Activated CD4-positive, alpha-beta memory T cell treated with anti-CD3 and anti-CD28 coated beads, Interleukin-2, amount 10 ng/mL, durations not matched to agents 7 days and 5 days (primary cell): ENCODE results near the gene HECA. TPM values are rescaled to one million over a fixed set of nuclear protein-coding genes. Genes with fewer than 3 reads are reported as not detected.

Source experiments
- CTCF ChIA-PET: fragments of 350-600 bp; sonication (Branson Sonifier 250); formaldehyde crosslinking; loops from one replicate; lab custom pipeline; 2021; ENCODE audit warnings: antibody characterized with exemption, inconsistent platforms; lab: Charles Lee
- POLR2A ChIA-PET: fragments of 350-600 bp; sonication (Branson Sonifier 250); formaldehyde crosslinking; loops from one replicate; lab custom pipeline; 2021; ENCODE audit warnings: antibody characterized with exemption; lab: Charles Lee
- DNase-seq: peaks from one replicate; pipeline ENCODE4 v3.0.0-alpha.2; 2020
- H3K27ac Mint-ChIP-seq: one replicate; pipeline ENCODE4 v1.8.0; 2021; ENCODE audit warnings: mild to moderate bottlenecking, mixed read lengths
- H3K27me3 Mint-ChIP-seq: one replicate; pipeline ENCODE4 v1.8.0; 2021; ENCODE audit warnings: mixed read lengths
- H3K36me3 Mint-ChIP-seq: one replicate; pipeline ENCODE4 v1.8.0; 2021; ENCODE audit warnings: low read depth, mixed read lengths
- H3K4me1 Mint-ChIP-seq: one replicate; pipeline ENCODE4 v1.8.0; 2021; ENCODE audit warnings: mixed read lengths
- H3K4me3 Mint-ChIP-seq: one replicate; pipeline ENCODE4 v1.8.0; 2021; ENCODE audit warnings: mild to moderate bottlenecking, mixed read lengths
- H3K9me3 Mint-ChIP-seq: one replicate; pipeline ENCODE4 v1.8.0; 2021; ENCODE audit warnings: mixed read lengths
- total RNA-seq, 2 experiments: library from RNA; stranded (reverse); gene quantifications; one replicate each; pipeline ENCODE4 v1.2.3, GENCODE V29; 2021

Gene HECA
- 10 to 100 TPM; 78.9 to 81.7 TPM for total RNA-seq

- H3K27me3 Mint-ChIP-seq: no peaks in the 10 kb centered on the region
- H3K9me3 Mint-ChIP-seq: no peaks in the 10 kb centered on the region
- DNase-seq: peak; percentile 99
- POLR2A ChIA-PET: interaction anchor here (0.6 to 4.8 kb wide), 19 partner anchors 8 to 319 kb away, joined by 3 to 44 read pairs (median 4); partner anchors contain the start of genes CITED2 and TXLNB
- peaks cover 57% of the 10 kb centered on the region for H3K4me1 Mint-ChIP-seq
- CTCF ChIA-PET: interaction anchor here (1.3 to 2.1 kb wide), 3 partner anchors 9 to 106 kb away, joined by 3 to 13 read pairs (median 4); no protein-coding TSS in a partner anchor
- peak within 1 kb of the TSS; percentile 82 for H3K4me3 Mint-ChIP-seq
- peak within 1 kb of the TSS; percentile 96 for H3K27ac Mint-ChIP-seq
- peaks cover 37% of the 10 kb centered on the region for H3K36me3 Mint-ChIP-seq
Observed at GRCh38 chr6:139134817-139135577, at the start of gene HECA. Gene HECA, plus strand, starts transcription at chr6:139135080. Its CDS starts 317 bp downstream, at chr6:139135397.

- ChIA-PET CTCF (no interaction called here), POLR2A (no interaction called here)
- Mint-ChIP-seq H3K36me3 (peaks cover 3% of the 10 kb centered on the region), H3K4me3 (no peak overlapping the region), H3K27ac (no peak overlapping the region), H3K4me1 (peaks cover 9% of the 10 kb centered on the region), H3K9me3 (peaks cover 6% of the 10 kb centered on the region), H3K27me3 (peaks cover 4% of the 10 kb centered on the region)
- DNase-seq: no peak
Observed at GRCh38 chr6:139091826-139092225, 43.1 kb upstream of the HECA start.

GRCh38 chr6:139099984-139100383 is 34.9 kb upstream of the HECA start:
- Mint-ChIP-seq H3K4me3 (no peak overlapping the region), H3K4me1 (peaks cover 14% of the 10 kb centered on the region), H3K27me3 (no peaks in the 10 kb centered on the region), H3K27ac (no peak overlapping the region), H3K9me3 (no peaks in the 10 kb centered on the region), H3K36me3 (no peaks in the 10 kb centered on the region)
- no peak for DNase-seq
- ChIA-PET POLR2A (no interaction called here), CTCF (no interaction called here)

GRCh38 chr6:139107051-139107450 is 27.8 kb upstream of the HECA start:
- Mint-ChIP-seq H3K27ac (no peak overlapping the region), H3K9me3 (no peaks in the 10 kb centered on the region), H3K27me3 (no peaks in the 10 kb centered on the region), H3K4me3 (no peak overlapping the region), H3K4me1 (peaks cover 5% of the 10 kb centered on the region), H3K36me3 (no peaks in the 10 kb centered on the region)
- ChIA-PET CTCF (interaction anchor here (0.9 to 1.1 kb wide), 2 partner anchors 45 to 263 kb away, joined by 3 to 7 read pairs; no protein-coding TSS in a partner anchor), POLR2A (interaction anchor here (0.8 to 0.9 kb wide), 2 partner anchors 25 to 120 kb away, joined by 3 read pairs; no protein-coding TSS in a partner anchor)
- DNase-seq: no peak

GRCh38 chr6:139108378-139108777 is 26.5 kb upstream of the HECA start:
- Mint-ChIP-seq H3K27ac (no peak overlapping the region), H3K4me1 (peaks cover 17% of the 10 kb centered on the region), H3K27me3 (no peaks in the 10 kb centered on the region), H3K4me3 (no peak overlapping the region), H3K36me3 (no peaks in the 10 kb centered on the region), H3K9me3 (no peaks in the 10 kb centered on the region)
- POLR2A ChIA-PET: no interaction called here
- DNase-seq: no peak
- CTCF ChIA-PET: interaction anchor here (0.7 kb wide), 1 partner anchor 73 kb away, joined by 3 read pairs; no protein-coding TSS in a partner anchor

- Mint-ChIP-seq H3K27ac (no peak overlapping the region), H3K36me3 (no peaks in the 10 kb centered on the region), H3K9me3 (no peaks in the 10 kb centered on the region), H3K4me3 (no peak overlapping the region), H3K27me3 (no peaks in the 10 kb centered on the region), H3K4me1 (peaks cover 28% of the 10 kb centered on the region)
- POLR2A ChIA-PET: interaction anchor here (1.4 kb wide), 1 partner anchor 81 kb away, joined by 4 read pairs; the partner anchor contains the start of gene ABRACL
- CTCF ChIA-PET: interaction anchor here (1.5 kb wide), 1 partner anchor 255 kb away, joined by 5 read pairs; no protein-coding TSS in a partner anchor
- peak; percentile 38 for DNase-seq
Observed at GRCh38 chr6:139109558-139109957, 25.3 kb upstream of the HECA start.

- H3K27ac Mint-ChIP-seq: peak overlapping the region; percentile 23
Observed at GRCh38 chr6:139112146-139112545, 22.7 kb upstream of the HECA start.

GRCh38 chr6:139112561-139112960 is 22.3 kb upstream of the HECA start:
- Mint-ChIP-seq H3K36me3 (no peaks in the 10 kb centered on the region), H3K4me1 (peaks cover 46% of the 10 kb centered on the region), H3K27me3 (no peaks in the 10 kb centered on the region), H3K4me3 (peak overlapping the region; percentile 33), H3K9me3 (no peaks in the 10 kb centered on the region), H3K27ac (peak overlapping the region; percentile 80)
- CTCF ChIA-PET: interaction anchor here (0.6 to 2.7 kb wide), 8 partner anchors 13 to 1519 kb away, joined by 3 to 22 read pairs (median 4); no protein-coding TSS in a partner anchor
- POLR2A ChIA-PET: interaction anchor here (0.8 to 2.3 kb wide), 5 partner anchors 12 to 257 kb away, joined by 3 to 9 read pairs (median 4); partner anchors contain the start of genes ABRACL and REPS1
- DNase-seq: no peak

More at GRCh38 chr6:139112146-139112545, 22.7 kb upstream of the HECA start:
- H3K27me3 Mint-ChIP-seq: no peaks in the 10 kb centered on the region
- DNase-seq: no peak
- no peaks in the 10 kb centered on the region for H3K9me3 Mint-ChIP-seq
- no peak overlapping the region for H3K4me3 Mint-ChIP-seq
- H3K36me3 Mint-ChIP-seq: no peaks in the 10 kb centered on the region
- ChIA-PET POLR2A (interaction anchor here (0.8 to 1.2 kb wide), 2 partner anchors 13 to 125 kb away, joined by 3 to 4 read pairs; partner anchors contain the start of gene REPS1), CTCF (interaction anchor here (0.7 to 2.7 kb wide), 5 partner anchors 13 to 293 kb away, joined by 3 to 22 read pairs (median 4); no protein-coding TSS in a partner anchor)
- peaks cover 46% of the 10 kb centered on the region for H3K4me1 Mint-ChIP-seq

GRCh38 chr6:139114746-139115145 is 20.1 kb upstream of the HECA start:
- DNase-seq: no peak
- ChIA-PET CTCF (interaction anchor here (1.9 to 2.7 kb wide), 3 partner anchors 8 to 250 kb away, joined by 8 to 22 read pairs (median 10); no protein-coding TSS in a partner anchor), POLR2A (interaction anchor here (1.4 to 2.3 kb wide), 4 partner anchors 11 to 128 kb away, joined by 4 to 23 read pairs (median 6); partner anchors contain the start of genes ABRACL and HECA)
- Mint-ChIP-seq H3K9me3 (peaks cover 15% of the 10 kb centered on the region), H3K4me3 (no peak overlapping the region), H3K27me3 (no peaks in the 10 kb centered on the region), H3K27ac (no peak overlapping the region), H3K4me1 (peaks cover 50% of the 10 kb centered on the region), H3K36me3 (peaks cover 7% of the 10 kb centered on the region)

GRCh38 chr6:139115989-139116758 is 18.7 kb upstream of the HECA start:
- ChIA-PET CTCF (interaction anchor here (0.6 to 1.3 kb wide), 2 partner anchors 27 to 197 kb away, joined by 3 read pairs; no protein-coding TSS in a partner anchor), POLR2A (interaction anchor here (1.6 kb wide), 1 partner anchor 9 kb away, joined by 4 read pairs; no protein-coding TSS in a partner anchor)
- Mint-ChIP-seq H3K4me1 (peaks cover 50% of the 10 kb centered on the region), H3K36me3 (peaks cover 14% of the 10 kb centered on the region), H3K9me3 (peaks cover 27% of the 10 kb centered on the region), H3K4me3 (no peak overlapping the region), H3K27ac (no peak overlapping the region), H3K27me3 (no peaks in the 10 kb centered on the region)
- no peak for DNase-seq

- peaks cover 28% of the 10 kb centered on the region for H3K9me3 Mint-ChIP-seq
- CTCF ChIA-PET: interaction anchor here (1.2 to 1.8 kb wide), 5 partner anchors 19 to 252 kb away, joined by 3 to 8 read pairs (median 4); no protein-coding TSS in a partner anchor
- DNase-seq: no peak
- H3K4me3 Mint-ChIP-seq: no peak overlapping the region
- peaks cover 14% of the 10 kb centered on the region for H3K36me3 Mint-ChIP-seq
- H3K27ac Mint-ChIP-seq: no peak overlapping the region
- H3K4me1 Mint-ChIP-seq: peaks cover 40% of the 10 kb centered on the region
- no peaks in the 10 kb centered on the region for H3K27me3 Mint-ChIP-seq
- POLR2A ChIA-PET: interaction anchor here (0.7 to 1.5 kb wide), 3 partner anchors 14 to 147 kb away, joined by 3 to 6 read pairs (median 5); no protein-coding TSS in a partner anchor
Observed at GRCh38 chr6:139117734-139118133, 17.1 kb upstream of the HECA start.

GRCh38 chr6:139119552-139119951 is 15.3 kb upstream of the HECA start:
- Mint-ChIP-seq H3K4me1 (peaks cover 28% of the 10 kb centered on the region), H3K36me3 (peaks cover 14% of the 10 kb centered on the region), H3K27me3 (no peaks in the 10 kb centered on the region), H3K27ac (no peak overlapping the region), H3K4me3 (no peak overlapping the region), H3K9me3 (peaks cover 28% of the 10 kb centered on the region)
- CTCF ChIA-PET: interaction anchor here (2.1 kb wide), 1 partner anchor 100 kb away, joined by 6 read pairs; no protein-coding TSS in a partner anchor
- DNase-seq: no peak
- POLR2A ChIA-PET: no interaction called here
